Thoracic aorta (tissue), 2 donors: ENCODE results near the gene MDC1. TPM values are rescaled to one million over a fixed set of nuclear protein-coding genes. Genes with fewer than 3 reads are reported as not detected.
"Not testable (repeated sequence)": the region's sequence is repeated elsewhere in the genome, so short reads cannot be mapped to it uniquely, and the experiment has no call there.

Experiments
- ATAC-seq: fragments of 150-250 bp; one replicate; pipeline ENCODE4 v1.8.0; 2017; ENCODE audit warnings: low read depth; ENCODE audit not compliant: insufficient number of reproducible peaks, low FRiP score
- DNase-seq: peaks from one replicate; pipeline ENCODE4 v3.0.0-alpha.2; 2020; ENCODE audit warnings: low spot score
- H3K27ac ChIP-seq, 2 donors: fragments of 200-600 bp; sonication (generic); 1 replicate in 1 of 2; 2 replicates in 1 of 2; pipeline ENCODE4 v1.5.1; 2016; ENCODE audit warnings: mild to moderate bottlenecking in 2 of 2, moderate library complexity in 2 of 2
- H3K27me3 ChIP-seq: fragments of 200-600 bp; sonication (generic); replicated peaks from 2 replicates; pipeline ENCODE4 v1.6.0; 2016; ENCODE audit warnings: mild to moderate bottlenecking; ENCODE audit not compliant: insufficient read depth
- H3K36me3 ChIP-seq: fragments of 200-600 bp; sonication (generic); one replicate; pipeline ENCODE4 v1.5.1; 2016
- H3K4me1 ChIP-seq, 2 donors: fragments of 200-600 bp; sonication (generic); 1 replicate in 1 of 2; 2 replicates in 1 of 2; pipeline versions ENCODE4 v1.5.1 to v1.6.0; 2016; ENCODE audit warnings: low read depth in 2 of 2, mild to moderate bottlenecking in 1 of 2; ENCODE audit not compliant: control insufficient read depth in 1 of 2
- H3K4me3 ChIP-seq: fragments of 200-600 bp; sonication (generic); 2 replicates; pipeline ENCODE4 v1.5.1; 2016; ENCODE audit warnings: mild to moderate bottlenecking
- H3K9me3 ChIP-seq: fragments of 200-600 bp; sonication (generic); 2 replicates; pipeline ENCODE4 v1.5.1; 2016
- total RNA-seq, 2 donors: library from RNA; depleted of rRNA; stranded (reverse); fragments of >200 nt; gene quantifications; one replicate each; pipeline versions ENCODE4 v1.1.0 to v1.2.3, GENCODE V29; 2016
- TF ChIP-seq, protein P1 (sequence below): fragments of 200-600 bp; sonication (generic); IDR thresholded peaks from one replicate; pipeline ENCODE4 v1.5.1; 2019; ENCODE audit warnings: antibody characterized with exemption

MDC1 gene
- total RNA-seq, 2 donors from 2014 or later, result 16.6 to 22.6 TPM

GRCh38 chr6:30763155-30763617 lies 46.1 kb upstream of the MDC1 start:
- Histone ChIP-seq H3K27ac (no peak overlapping the region), H3K9me3 (no peaks in the 10 kb centered on the region), H3K36me3 (no peaks in the 10 kb centered on the region), H3K4me1 (peaks cover 14 to 39% of the 10 kb centered on the region in 2 donors), H3K4me3 (no peak overlapping the region), H3K27me3 (no peaks in the 10 kb centered on the region)
- DNase-seq (no peak), ATAC-seq (no peak)
- TF ChIP-seq, protein P1, sequence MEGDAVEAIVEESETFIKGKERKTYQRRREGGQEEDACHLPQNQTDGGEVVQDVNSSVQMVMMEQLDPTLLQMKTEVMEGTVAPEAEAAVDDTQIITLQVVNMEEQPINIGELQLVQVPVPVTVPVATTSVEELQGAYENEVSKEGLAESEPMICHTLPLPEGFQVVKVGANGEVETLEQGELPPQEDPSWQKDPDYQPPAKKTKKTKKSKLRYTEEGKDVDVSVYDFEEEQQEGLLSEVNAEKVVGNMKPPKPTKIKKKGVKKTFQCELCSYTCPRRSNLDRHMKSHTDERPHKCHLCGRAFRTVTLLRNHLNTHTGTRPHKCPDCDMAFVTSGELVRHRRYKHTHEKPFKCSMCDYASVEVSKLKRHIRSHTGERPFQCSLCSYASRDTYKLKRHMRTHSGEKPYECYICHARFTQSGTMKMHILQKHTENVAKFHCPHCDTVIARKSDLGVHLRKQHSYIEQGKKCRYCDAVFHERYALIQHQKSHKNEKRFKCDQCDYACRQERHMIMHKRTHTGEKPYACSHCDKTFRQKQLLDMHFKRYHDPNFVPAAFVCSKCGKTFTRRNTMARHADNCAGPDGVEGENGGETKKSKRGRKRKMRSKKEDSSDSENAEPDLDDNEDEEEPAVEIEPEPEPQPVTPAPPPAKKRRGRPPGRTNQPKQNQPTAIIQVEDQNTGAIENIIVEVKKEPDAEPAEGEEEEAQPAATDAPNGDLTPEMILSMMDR, result no peak

- DNase-seq (no peak), ATAC-seq (no peak)
- no peaks in the 10 kb centered on the region for H3K9me3 ChIP-seq
- H3K4me1 ChIP-seq, result peaks cover 14 to 39% of the 10 kb centered on the region in 2 donors
- H3K27me3 ChIP-seq, result no peaks in the 10 kb centered on the region
- TF ChIP-seq, protein P1, result no peak
- no peak overlapping the region for H3K27ac ChIP-seq
- H3K4me3 ChIP-seq, result no peak overlapping the region
- H3K36me3 ChIP-seq, result no peaks in the 10 kb centered on the region
These were observed 44.8 kb upstream of the MDC1 start for GRCh38 chr6:30761791-30762429.

DNA sequence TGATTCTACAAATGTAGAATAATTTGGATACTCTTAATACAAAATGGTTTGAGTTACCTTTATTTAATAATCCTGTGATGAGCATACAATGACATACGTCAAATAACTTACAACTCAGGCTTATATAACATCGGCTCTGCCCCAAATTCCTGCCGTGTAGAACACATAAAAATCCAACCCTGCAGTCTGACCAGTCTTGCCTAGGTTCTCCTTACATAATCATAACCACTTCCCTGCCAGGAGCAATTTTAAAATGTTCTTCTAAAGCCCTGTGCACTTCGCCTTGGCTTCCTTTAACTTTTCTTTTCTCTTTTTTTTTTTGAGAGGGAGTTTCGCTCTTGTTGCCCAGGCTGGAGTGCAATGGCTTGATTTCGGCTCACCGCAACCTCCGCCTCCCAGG lies 43.5 kb upstream of the MDC1 start:
- Histone ChIP-seq H3K4me1 (peaks cover 14 to 45% of the 10 kb centered on the region in 2 donors), H3K4me3 (no peak overlapping the region), H3K9me3 (no peaks in the 10 kb centered on the region), H3K27ac (no peak overlapping the region), H3K36me3 (no peaks in the 10 kb centered on the region), H3K27me3 (no peaks in the 10 kb centered on the region)
- TF ChIP-seq, protein P1, result no peak
- ATAC-seq (no peak), DNase-seq (no peak)

DNA sequence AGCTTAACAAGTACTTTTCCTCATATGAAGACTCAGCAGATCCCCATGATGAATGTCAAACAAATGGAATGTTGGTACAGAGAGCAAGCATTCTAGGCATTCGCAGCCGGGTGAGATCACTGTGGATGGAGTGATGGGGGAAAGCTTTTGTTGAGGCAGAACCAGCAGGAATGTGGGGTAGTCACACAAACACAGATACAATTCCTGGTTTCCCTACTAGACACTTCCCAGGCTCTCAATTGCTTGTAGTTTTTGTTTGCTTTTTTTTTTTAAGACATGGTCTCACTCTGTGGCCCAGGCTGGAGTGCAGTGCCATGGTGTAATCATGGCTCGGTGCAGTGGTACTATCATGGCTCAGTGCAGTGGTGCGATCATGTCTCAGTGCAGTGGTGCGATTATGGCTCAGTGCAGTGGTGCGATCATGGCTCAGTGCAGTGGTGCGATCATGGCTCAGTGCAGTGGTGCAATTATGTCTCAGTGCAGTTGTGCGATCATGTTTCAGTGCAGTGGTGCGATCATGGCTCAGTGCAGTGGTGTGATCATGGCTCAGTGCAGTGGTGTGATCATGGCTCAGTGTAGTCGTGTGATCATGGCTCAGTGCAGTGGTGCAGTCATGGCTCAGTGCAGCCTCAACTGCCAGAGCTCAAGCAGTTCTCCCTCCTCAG lies 42.6 kb upstream of the MDC1 start:
- DNase-seq (no peak), ATAC-seq (peak; percentile 67)
- Histone ChIP-seq H3K27me3 (no peaks in the 10 kb centered on the region), H3K9me3 (no peaks in the 10 kb centered on the region), H3K27ac (peak overlapping the region; percentile 13 to 74), H3K4me3 (no peak overlapping the region), H3K4me1 (peaks cover 14 to 50% of the 10 kb centered on the region in 2 donors), H3K36me3 (no peaks in the 10 kb centered on the region)
- TF ChIP-seq, protein P1, result no peak

DNA sequence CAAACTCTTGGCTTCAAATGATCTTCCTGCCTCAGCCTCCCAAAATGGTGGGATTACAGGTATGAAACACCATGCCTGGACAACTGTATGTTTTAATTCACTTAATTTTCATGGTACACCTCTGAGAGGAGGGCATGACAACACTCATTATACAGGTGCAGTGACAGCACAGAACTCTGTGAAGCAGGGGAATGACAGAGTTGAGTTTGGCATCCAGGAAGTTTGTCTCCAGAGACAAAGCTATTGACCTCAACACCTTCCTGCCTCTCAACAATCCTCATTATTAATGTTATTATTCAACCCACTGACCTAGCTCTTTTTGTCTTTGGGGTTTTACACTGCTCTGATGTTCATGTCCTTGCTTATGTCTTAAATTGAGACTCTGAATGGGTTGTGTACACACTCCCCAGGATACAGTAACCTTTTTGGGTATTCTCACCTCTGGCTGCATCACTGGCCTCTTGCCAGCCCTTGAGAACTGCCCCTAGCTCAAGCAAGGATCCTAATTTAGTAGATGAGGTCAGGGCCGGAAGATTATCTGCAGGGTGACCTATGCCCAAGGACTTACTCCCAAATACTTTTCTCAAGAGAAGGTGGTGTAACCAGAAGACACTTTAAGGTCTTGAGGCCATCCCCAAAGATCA lies 40.3 kb upstream of the MDC1 start:
- Histone ChIP-seq H3K27ac (no peak overlapping the region), H3K36me3 (no peaks in the 10 kb centered on the region), H3K27me3 (no peaks in the 10 kb centered on the region), H3K9me3 (no peaks in the 10 kb centered on the region), H3K4me3 (no peak overlapping the region), H3K4me1 (peaks cover 19 to 58% of the 10 kb centered on the region in 2 donors)
- TF ChIP-seq, protein P1, result no peak
- DNase-seq (no peak), ATAC-seq (no peak)

DNA sequence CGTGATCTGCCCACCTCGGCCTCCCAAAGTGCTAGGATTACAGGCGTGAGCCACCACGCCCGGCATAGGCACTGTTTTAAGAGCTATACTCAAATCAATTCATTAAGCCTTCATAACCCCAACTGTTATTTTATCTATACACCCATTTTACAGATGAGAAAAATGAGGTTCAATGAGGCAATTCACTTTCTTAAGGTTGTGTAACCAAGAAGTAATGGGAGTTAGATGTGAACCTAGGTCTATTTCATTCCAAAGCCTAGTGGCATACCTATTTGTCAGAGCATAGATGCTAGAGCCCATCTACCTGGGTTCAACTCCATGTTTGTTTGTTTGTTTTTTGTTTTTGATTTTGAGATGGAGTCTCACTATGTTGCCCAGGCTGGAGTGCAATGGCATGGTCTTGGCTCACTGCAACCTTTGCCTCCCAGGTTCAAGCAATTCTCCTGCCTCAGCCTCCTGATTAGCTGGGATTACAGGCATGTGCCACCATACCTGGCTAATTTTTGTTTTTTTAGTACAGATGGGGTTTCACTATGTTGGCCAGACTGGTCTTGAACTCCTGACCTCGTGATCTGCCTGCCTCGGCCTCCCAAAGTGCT lies 39.4 kb upstream of the MDC1 start:
- H3K4me1 ChIP-seq, result peaks cover 25 to 63% of the 10 kb centered on the region in 2 donors

More for the DNA sequence above, 39.4 kb upstream of the MDC1 start:
- not testable (repeated sequence) for H3K36me3 ChIP-seq, DNase-seq, H3K27ac ChIP-seq, ATAC-seq, H3K4me3 ChIP-seq, H3K9me3 ChIP-seq, H3K27me3 ChIP-seq
